Stimulated activated CD4-positive, alpha-beta T cell treated with anti-CD3 and anti-CD28 coated beads, Interleukin-15, amount 100 ng/mL, for 24 hours (primary cell): ENCODE measurements around the gene SPDYA.

Source experiments
- DNase-seq: peaks from one replicate; pipeline ENCODE4 v3.0.0-alpha.2; 2020

Gene SPDYA

GRCh38 chr2:28833740-28834470, 23.3 kb downstream of the SPDYA start:
- no peak for DNase-seq

- no peak for DNase-seq
Measured at GRCh38 chr2:28835781-28836180, 25.1 kb downstream of the SPDYA start.

GRCh38 chr2:28838971-28839370, 28.3 kb downstream of the SPDYA start:
- DNase-seq = no peak

- no peak for DNase-seq
Measured at GRCh38 chr2:28842042-28842441, 31.4 kb downstream of the SPDYA start.

- DNase-seq = no peak
Measured at GRCh38 chr2:28855193-28855592, 44.6 kb downstream of the SPDYA start.

- no peak for DNase-seq
Measured at GRCh38 chr2:28855977-28856376, 45.3 kb downstream of the SPDYA start.

- no peak for DNase-seq
Measured at GRCh38 chr2:28868611-28869010, 58.0 kb downstream of the SPDYA start.

- DNase-seq = peak; percentile 38
Measured at GRCh38 chr2:28869494-28870145, 59.0 kb downstream of the SPDYA start.

GRCh38 chr2:28870146-28870891, 59.7 kb downstream of the SPDYA start, which contains the start of gene TRMT61B:
TRMT61B (minus strand) TSS chr2:28870309; CDS start chr2:28870277, 32 bp downstream.
- DNase-seq = peak; percentile 98

GRCh38 chr2:28871620-28872019, 61.0 kb downstream of the SPDYA start:
- DNase-seq = no peak

- DNase-seq = no peak
Measured at GRCh38 chr2:28880193-28880592, 69.6 kb downstream of the SPDYA start.

GRCh38 chr2:28893488-28893887, 82.9 kb downstream of the SPDYA start:
- no peak for DNase-seq

GRCh38 chr2:28894470-28895188, 84.0 kb downstream of the SPDYA start, which contains the start of gene WDR43:
WDR43 (plus strand) TSS chr2:28894667; CDS start chr2:28894699, 32 bp downstream.
- DNase-seq = peak; percentile 97

GRCh38 chr2:28895189-28895893, 84.7 kb downstream of the SPDYA start:
- DNase-seq = peak; percentile 68

GRCh38 chr2:28896906-28897305, 86.3 kb downstream of the SPDYA start:
- no peak for DNase-seq

GRCh38 chr2:28898048-28898447, 87.4 kb downstream of the SPDYA start:
- no peak for DNase-seq
